ENCODE measurements around the gene CCDC97. TPM values are rescaled to one million over a fixed set of nuclear protein-coding genes. Genes with fewer than 3 reads are reported as not detected.

CCDC97 gene
- polyA plus RNA-seq, 1 donor from 2014 or later: 4.9 TPM

- Histone ChIP-seq H3K4me3 (ENCODE audit: low read length) (peak overlapping the region; percentile 68), H2AFZ (ENCODE audit: low read depth, low read length) (peak overlapping the region; percentile 43), H3K9ac (ENCODE audit: low read length) (peak overlapping the region; percentile 91), H3K9me2 (ENCODE audit: insufficient read depth, low read length) (no peaks in the 10 kb centered on the region), H3K9me3 (ENCODE audit: low read length) (no peaks in the 10 kb centered on the region), H3K27ac (ENCODE audit: low read length) (peak overlapping the region; percentile 97), H3K4me2 (ENCODE audit: low read length) (peak overlapping the region; percentile 37), H3K27me3 (ENCODE audit: insufficient read depth, low read depth, low read length) (no peaks in the 10 kb centered on the region), H4K20me1 (ENCODE audit: insufficient read depth) (no peaks in the 10 kb centered on the region), H3F3A (ENCODE audit: insufficient read depth, low read length, poor library complexity, severe bottlenecking) (peaks cover 8% of the 10 kb centered on the region), H3K36me3 (ENCODE audit: insufficient read depth, low read length) (no peaks in the 10 kb centered on the region), H3K79me2 (replicated peaks; ENCODE audit: insufficient read depth, low read length) (peaks cover 22% of the 10 kb centered on the region)
- TF ChIP-seq, protein P1, sequence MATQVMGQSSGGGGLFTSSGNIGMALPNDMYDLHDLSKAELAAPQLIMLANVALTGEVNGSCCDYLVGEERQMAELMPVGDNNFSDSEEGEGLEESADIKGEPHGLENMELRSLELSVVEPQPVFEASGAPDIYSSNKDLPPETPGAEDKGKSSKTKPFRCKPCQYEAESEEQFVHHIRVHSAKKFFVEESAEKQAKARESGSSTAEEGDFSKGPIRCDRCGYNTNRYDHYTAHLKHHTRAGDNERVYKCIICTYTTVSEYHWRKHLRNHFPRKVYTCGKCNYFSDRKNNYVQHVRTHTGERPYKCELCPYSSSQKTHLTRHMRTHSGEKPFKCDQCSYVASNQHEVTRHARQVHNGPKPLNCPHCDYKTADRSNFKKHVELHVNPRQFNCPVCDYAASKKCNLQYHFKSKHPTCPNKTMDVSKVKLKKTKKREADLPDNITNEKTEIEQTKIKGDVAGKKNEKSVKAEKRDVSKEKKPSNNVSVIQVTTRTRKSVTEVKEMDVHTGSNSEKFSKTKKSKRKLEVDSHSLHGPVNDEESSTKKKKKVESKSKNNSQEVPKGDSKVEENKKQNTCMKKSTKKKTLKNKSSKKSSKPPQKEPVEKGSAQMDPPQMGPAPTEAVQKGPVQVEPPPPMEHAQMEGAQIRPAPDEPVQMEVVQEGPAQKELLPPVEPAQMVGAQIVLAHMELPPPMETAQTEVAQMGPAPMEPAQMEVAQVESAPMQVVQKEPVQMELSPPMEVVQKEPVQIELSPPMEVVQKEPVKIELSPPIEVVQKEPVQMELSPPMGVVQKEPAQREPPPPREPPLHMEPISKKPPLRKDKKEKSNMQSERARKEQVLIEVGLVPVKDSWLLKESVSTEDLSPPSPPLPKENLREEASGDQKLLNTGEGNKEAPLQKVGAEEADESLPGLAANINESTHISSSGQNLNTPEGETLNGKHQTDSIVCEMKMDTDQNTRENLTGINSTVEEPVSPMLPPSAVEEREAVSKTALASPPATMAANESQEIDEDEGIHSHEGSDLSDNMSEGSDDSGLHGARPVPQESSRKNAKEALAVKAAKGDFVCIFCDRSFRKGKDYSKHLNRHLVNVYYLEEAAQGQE (IDR thresholded peaks at IDR 0.05; ENCODE audit: borderline replicate concordance): no peak
- no peak for TF ChIP-seq TAF1 (IDR thresholded peaks at IDR 0.05; ENCODE audit: low read depth)
- TF ChIP-seq EZH2 (IDR thresholded peaks at IDR 0.05; ENCODE audit: borderline replicate concordance, insufficient read depth, low read length, poor library complexity, severe bottlenecking): no peak
- no peak for TF ChIP-seq MXI1 (conservative IDR thresholded peaks at IDR 0.05; ENCODE audit: poor library complexity, severe bottlenecking)
- no peak for TF ChIP-seq EP300 (conservative IDR thresholded peaks at IDR 0.05; ENCODE audit: poor library complexity, severe bottlenecking)
- no peak for TF ChIP-seq SMC3 (conservative IDR thresholded peaks at IDR 0.05; ENCODE audit: poor library complexity)
- TF ChIP-seq, protein P2, sequence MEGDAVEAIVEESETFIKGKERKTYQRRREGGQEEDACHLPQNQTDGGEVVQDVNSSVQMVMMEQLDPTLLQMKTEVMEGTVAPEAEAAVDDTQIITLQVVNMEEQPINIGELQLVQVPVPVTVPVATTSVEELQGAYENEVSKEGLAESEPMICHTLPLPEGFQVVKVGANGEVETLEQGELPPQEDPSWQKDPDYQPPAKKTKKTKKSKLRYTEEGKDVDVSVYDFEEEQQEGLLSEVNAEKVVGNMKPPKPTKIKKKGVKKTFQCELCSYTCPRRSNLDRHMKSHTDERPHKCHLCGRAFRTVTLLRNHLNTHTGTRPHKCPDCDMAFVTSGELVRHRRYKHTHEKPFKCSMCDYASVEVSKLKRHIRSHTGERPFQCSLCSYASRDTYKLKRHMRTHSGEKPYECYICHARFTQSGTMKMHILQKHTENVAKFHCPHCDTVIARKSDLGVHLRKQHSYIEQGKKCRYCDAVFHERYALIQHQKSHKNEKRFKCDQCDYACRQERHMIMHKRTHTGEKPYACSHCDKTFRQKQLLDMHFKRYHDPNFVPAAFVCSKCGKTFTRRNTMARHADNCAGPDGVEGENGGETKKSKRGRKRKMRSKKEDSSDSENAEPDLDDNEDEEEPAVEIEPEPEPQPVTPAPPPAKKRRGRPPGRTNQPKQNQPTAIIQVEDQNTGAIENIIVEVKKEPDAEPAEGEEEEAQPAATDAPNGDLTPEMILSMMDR (IDR thresholded peaks at IDR 0.05; ENCODE audit: poor library complexity, severe bottlenecking): no peak
- no peak for TF ChIP-seq RAD21 (conservative IDR thresholded peaks at IDR 0.05)
- no peak for TF ChIP-seq POLR2AphosphoS5 (IDR thresholded peaks at IDR 0.05)
These were observed 53.4 kb downstream of the CCDC97 start for GRCh38 chr19:41363371-41363752.

- Histone ChIP-seq H3K4me2 (ENCODE audit: low read length) (peak within 1 kb of the TSS; percentile 71), H3K4me3 (ENCODE audit: low read length) (peak within 1 kb of the TSS; percentile 68)
- TF ChIP-seq, protein P2 (IDR thresholded peaks at IDR 0.05; ENCODE audit: poor library complexity, severe bottlenecking): no peak
- TF ChIP-seq EZH2 (IDR thresholded peaks at IDR 0.05; ENCODE audit: borderline replicate concordance, insufficient read depth, low read length, poor library complexity, severe bottlenecking) (no peak), EP300 (conservative IDR thresholded peaks at IDR 0.05; ENCODE audit: poor library complexity, severe bottlenecking) (peak; percentile 61), MXI1 (conservative IDR thresholded peaks at IDR 0.05; ENCODE audit: poor library complexity, severe bottlenecking) (peak; percentile 84), RAD21 (conservative IDR thresholded peaks at IDR 0.05) (no peak), SMC3 (conservative IDR thresholded peaks at IDR 0.05; ENCODE audit: poor library complexity) (no peak), POLR2AphosphoS5 (IDR thresholded peaks at IDR 0.05) (peak; percentile 92), TAF1 (IDR thresholded peaks at IDR 0.05; ENCODE audit: low read depth) (peak; percentile 93)
- TF ChIP-seq, protein P1 (IDR thresholded peaks at IDR 0.05; ENCODE audit: borderline replicate concordance): peak; percentile 86
These were observed 54.0 kb downstream of the CCDC97 start, which contains the start of gene B9D2 for GRCh38 chr19:41363753-41364523. B9D2 (minus strand) TSS chr19:41364149; CDS start chr19:41363519, 630 bp downstream.

More at GRCh38 chr19:41363753-41364523, 54.0 kb downstream of the CCDC97 start, which contains the start of gene B9D2:
- H3K36me3 ChIP-seq (ENCODE audit: insufficient read depth, low read length): no peaks in the 10 kb centered on the region
- peak within 1 kb of the TSS; percentile 91 for H3K9ac ChIP-seq (ENCODE audit: low read length)
- peak within 1 kb of the TSS; percentile 62 for H2AFZ ChIP-seq (ENCODE audit: low read depth, low read length)
- no peaks in the 10 kb centered on the region for H3K27me3 ChIP-seq (ENCODE audit: insufficient read depth, low read depth, low read length)
- no peaks in the 10 kb centered on the region for H3K9me3 ChIP-seq (ENCODE audit: low read length)
- H3K27ac ChIP-seq (ENCODE audit: low read length): peak within 1 kb of the TSS; percentile 97
- peaks cover 22% of the 10 kb centered on the region for H3K79me2 ChIP-seq (replicated peaks; ENCODE audit: insufficient read depth, low read length)
- peaks cover 8% of the 10 kb centered on the region for H3F3A ChIP-seq (ENCODE audit: insufficient read depth, low read length, poor library complexity, severe bottlenecking)
- no peaks in the 10 kb centered on the region for H4K20me1 ChIP-seq (ENCODE audit: insufficient read depth)
- no peaks in the 10 kb centered on the region for H3K9me2 ChIP-seq (ENCODE audit: insufficient read depth, low read length)

Data from neural cell (in vitro differentiated cells).